A549 treated with RU486 at 1 μM for 4 hours (cell line): ENCODE results near the gene ADGRB2. TPM values are rescaled to one million over a fixed set of nuclear protein-coding genes. Genes with fewer than 3 reads are reported as not detected.

ENCODE experiments used
- total RNA-seq: library from RNA; stranded (reverse); fragments of 200-300 nt; extraction: Qiagen RNA extraction; gene quantifications from 5 replicates; pipeline ENCODE4 v1.2.3, GENCODE V29; 2022; ENCODE audit warnings: low read depth

ADGRB2 gene, protein sequence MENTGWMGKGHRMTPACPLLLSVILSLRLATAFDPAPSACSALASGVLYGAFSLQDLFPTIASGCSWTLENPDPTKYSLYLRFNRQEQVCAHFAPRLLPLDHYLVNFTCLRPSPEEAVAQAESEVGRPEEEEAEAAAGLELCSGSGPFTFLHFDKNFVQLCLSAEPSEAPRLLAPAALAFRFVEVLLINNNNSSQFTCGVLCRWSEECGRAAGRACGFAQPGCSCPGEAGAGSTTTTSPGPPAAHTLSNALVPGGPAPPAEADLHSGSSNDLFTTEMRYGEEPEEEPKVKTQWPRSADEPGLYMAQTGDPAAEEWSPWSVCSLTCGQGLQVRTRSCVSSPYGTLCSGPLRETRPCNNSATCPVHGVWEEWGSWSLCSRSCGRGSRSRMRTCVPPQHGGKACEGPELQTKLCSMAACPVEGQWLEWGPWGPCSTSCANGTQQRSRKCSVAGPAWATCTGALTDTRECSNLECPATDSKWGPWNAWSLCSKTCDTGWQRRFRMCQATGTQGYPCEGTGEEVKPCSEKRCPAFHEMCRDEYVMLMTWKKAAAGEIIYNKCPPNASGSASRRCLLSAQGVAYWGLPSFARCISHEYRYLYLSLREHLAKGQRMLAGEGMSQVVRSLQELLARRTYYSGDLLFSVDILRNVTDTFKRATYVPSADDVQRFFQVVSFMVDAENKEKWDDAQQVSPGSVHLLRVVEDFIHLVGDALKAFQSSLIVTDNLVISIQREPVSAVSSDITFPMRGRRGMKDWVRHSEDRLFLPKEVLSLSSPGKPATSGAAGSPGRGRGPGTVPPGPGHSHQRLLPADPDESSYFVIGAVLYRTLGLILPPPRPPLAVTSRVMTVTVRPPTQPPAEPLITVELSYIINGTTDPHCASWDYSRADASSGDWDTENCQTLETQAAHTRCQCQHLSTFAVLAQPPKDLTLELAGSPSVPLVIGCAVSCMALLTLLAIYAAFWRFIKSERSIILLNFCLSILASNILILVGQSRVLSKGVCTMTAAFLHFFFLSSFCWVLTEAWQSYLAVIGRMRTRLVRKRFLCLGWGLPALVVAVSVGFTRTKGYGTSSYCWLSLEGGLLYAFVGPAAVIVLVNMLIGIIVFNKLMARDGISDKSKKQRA (N-terminal part only)
- 5.1 to 8.5 TPM (median 7.7 TPM) in 5 replicates for total RNA-seq

DNA sequence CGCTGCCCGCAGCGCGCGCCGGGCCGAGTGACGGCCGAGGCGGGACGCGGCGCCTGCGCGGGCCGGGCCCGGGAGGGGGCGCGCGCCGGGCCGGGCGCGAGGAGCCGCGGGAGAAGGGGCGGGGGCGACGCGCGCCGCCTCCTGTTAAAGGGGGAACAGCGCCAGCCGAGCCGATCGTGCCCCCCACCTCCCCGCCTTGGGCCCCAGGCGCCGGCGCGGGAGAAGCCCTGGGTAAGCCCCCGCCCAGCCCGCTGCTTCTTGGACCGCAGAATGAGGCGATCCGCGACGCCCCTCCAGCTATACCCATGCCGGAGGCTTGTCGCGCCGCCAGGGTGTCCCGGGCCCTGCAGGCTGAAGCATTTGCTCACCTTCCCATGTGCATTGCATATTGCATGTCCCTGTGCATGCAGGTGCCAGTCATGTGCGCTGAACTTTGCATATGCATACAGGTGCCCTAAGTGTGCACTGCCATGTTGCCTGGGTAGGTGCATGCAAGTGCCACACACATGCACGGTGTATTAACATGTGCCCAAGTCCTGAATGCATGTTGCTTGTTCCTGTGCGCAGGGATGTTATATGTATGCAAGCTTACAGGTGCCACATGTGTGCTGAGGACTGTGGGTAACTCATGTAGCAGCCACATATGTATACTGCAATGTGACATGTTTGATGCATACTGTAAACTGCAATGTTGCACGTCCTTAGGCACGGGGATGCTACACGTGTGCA, at the start of gene ADGRB2:
ADGRB2 (minus strand) TSS at position 29 of the 729 bp plus-strand sequence. CDS start 7,119 bp downstream, outside the sequence.

DNA sequence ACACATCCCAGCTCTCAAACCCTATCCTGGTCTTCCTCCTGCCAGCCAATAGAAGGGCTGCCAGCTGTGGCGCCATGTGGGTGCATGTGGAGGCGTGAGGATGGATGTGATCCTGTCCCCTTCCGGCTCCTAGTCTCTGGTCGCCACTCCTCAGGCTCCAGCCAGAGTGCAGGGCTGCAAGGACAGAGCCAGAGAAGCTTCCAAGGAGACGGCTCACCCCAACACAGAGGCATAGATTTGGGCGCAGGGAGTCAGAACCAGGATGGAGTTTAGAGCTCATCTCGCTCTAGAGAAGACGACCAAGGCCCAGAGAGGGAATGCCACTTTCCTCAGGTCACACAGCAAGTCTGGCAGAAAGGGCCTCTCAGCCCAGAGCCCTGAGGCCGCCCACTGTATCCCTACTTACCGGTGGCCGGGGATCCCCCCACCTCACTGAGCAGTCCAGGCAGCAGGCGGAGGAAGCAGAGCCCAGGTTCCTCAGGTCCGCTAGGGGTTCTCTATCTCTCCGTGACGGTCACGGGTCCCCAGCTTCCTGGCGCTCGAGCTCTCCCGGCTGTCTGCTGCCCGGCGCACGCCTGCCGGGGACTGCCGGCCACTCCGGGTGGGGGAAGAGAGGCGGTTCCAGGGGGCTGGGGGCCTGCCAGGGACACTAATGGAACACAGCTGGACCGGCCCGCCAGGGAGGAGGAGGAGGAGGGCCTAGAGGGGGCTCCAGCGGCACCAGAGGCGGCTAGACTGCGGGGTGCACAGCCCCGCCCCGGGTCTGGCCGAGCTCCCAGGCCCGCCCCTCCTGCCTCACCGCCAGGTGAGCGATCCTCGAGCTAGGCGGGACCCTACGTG, 60.5 kb downstream of the ADGRB2 start, which contains the start of gene COL16A1:
COL16A1 (minus strand) TSS at position 587 of the 840 bp plus-strand sequence. CDS start 1,824 bp downstream, outside the sequence.

Other genes with a start within 250 kb of the ADGRB2 start
- 0.69 to 1.2 TPM (median 0.74 TPM) in 5 replicates for gene TINAGL1, start 187.8 kb downstream of the ADGRB2 start, total RNA-seq
- gene HCRTR1, start 146.7 kb downstream of the ADGRB2 start, total RNA-seq, result not detected in 5 replicates
- 38.3 to 48.1 TPM (median 44.8 TPM) in 5 replicates for gene PEF1, start 119.5 kb downstream of the ADGRB2 start, total RNA-seq
- gene COL16A1, start 60.3 kb downstream of the ADGRB2 start, total RNA-seq, result 4.3 to 6.9 TPM (median 5.2 TPM) in 5 replicates
- gene SPOCD1, start 51.7 kb upstream of the ADGRB2 start, total RNA-seq, result 4.5 to 7.8 TPM (median 6.5 TPM) in 5 replicates
- gene PTP4A2, start 174.0 kb upstream of the ADGRB2 start, total RNA-seq, result 189 to 202 TPM (median 191 TPM) in 5 replicates
- 107 to 143 TPM (median 138 TPM) in 5 replicates for gene KHDRBS1, start 249.5 kb upstream of the ADGRB2 start, total RNA-seq